HFF-Myc (cell line): ENCODE results near the gene SHISAL2B.

Experiments
- DNase-seq: peaks from one replicate; pipeline ENCODE4 v3.0.0-alpha.2; 2011; ENCODE audit warnings: low read depth; ENCODE audit errors: extremely low read depth
- H3K4me3 ChIP-seq: replicated peaks from 2 replicates; pipeline ENCODE4 v1.5.1; 2011; ENCODE audit warnings: low read depth, mild to moderate bottlenecking, control low read depth, low read length
- TF ChIP-seq, protein P1 (sequence below): IDR thresholded peaks from 2 replicates; pipeline ENCODE4 v1.5.1; 2012; ENCODE audit warnings: mild to moderate bottlenecking, low read depth, low read length, control low read depth; ENCODE audit errors: missing control alignments

SHISAL2B gene

DNA sequence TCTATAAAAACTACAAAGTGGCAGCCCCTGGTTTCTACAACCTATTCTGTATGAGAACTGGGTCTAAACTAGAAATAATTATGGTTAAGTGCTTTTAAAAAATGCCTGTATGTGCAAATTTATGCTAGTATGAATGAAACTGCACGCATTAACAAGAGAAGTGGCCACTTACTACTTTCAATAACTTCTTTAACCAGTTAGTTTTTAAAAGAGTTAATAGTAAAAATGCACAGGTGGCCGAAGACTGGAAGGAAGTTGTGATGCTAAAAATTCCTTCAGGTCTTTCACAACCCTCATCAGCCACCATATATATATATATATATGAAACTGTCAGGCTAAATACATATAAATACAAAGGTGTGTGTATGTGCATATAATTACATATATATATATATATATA lies 36.8 kb downstream of the SHISAL2B start:
- DNase-seq, result no peak
- no peak overlapping the region for H3K4me3 ChIP-seq
- TF ChIP-seq, protein P1, sequence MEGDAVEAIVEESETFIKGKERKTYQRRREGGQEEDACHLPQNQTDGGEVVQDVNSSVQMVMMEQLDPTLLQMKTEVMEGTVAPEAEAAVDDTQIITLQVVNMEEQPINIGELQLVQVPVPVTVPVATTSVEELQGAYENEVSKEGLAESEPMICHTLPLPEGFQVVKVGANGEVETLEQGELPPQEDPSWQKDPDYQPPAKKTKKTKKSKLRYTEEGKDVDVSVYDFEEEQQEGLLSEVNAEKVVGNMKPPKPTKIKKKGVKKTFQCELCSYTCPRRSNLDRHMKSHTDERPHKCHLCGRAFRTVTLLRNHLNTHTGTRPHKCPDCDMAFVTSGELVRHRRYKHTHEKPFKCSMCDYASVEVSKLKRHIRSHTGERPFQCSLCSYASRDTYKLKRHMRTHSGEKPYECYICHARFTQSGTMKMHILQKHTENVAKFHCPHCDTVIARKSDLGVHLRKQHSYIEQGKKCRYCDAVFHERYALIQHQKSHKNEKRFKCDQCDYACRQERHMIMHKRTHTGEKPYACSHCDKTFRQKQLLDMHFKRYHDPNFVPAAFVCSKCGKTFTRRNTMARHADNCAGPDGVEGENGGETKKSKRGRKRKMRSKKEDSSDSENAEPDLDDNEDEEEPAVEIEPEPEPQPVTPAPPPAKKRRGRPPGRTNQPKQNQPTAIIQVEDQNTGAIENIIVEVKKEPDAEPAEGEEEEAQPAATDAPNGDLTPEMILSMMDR, result no peak

DNA sequence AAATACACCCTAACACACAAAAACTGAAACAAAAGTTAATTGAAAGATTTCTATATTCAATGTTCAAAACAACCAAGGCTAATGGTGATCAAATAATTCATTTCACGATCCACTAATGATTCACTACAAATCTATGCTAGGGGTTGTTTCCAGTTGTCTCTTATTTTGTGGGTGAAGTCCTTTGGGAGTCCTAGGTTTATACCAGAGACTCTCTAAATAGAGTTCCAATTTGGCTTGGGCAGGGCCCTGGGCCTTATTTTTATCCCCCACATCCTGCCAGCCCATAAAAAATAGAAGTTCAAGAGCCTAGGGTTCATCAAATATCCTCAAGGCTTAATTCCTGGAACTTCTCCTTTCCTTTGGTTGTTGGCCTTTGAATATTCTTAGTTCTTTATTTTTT lies 52.1 kb downstream of the SHISAL2B start:
- no peak for DNase-seq
- TF ChIP-seq, protein P1, result no peak
- no peak overlapping the region for H3K4me3 ChIP-seq

DNA sequence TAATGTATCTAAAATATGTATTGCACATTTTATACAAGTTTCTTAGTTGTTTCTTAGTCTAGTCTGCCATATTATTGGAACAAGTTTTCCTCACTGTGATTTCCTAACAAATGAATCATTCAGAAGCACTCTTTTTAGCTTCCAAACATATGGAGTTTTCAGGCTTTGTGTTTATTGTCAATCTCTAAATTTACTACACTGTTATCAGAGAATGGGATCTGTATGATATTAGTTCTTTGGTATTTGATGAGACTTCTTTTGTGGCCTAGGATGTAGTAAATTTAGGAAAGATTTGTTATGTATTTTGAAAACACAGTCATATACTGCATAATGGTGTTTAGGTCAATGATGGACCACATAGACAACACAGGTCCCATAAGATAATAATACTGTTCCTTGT lies 52.5 kb downstream of the SHISAL2B start:
- no peak overlapping the region for H3K4me3 ChIP-seq
- TF ChIP-seq, protein P1, result no peak
- DNase-seq, result no peak

DNA sequence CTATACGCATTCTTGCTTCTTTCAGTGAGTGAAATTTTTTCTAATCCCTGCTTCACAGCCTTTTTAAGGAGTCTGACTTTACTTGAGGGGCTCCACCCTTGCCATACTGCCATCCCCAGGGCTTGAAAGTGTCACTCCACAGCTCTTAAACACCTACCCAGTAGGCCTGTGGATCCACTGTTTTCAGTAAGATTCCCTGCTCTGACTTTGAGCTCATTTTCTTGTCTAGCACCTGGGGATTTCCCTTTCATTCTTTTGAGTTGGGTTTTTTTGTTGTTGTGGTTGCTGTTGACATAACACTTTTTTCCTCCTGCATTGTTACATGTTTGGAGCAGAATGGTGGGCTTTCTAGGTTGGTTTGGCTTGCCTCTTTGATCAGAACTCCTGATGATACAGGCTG lies 54.6 kb downstream of the SHISAL2B start:
- DNase-seq, result no peak
- TF ChIP-seq, protein P1, result no peak
- no peak overlapping the region for H3K4me3 ChIP-seq

DNA sequence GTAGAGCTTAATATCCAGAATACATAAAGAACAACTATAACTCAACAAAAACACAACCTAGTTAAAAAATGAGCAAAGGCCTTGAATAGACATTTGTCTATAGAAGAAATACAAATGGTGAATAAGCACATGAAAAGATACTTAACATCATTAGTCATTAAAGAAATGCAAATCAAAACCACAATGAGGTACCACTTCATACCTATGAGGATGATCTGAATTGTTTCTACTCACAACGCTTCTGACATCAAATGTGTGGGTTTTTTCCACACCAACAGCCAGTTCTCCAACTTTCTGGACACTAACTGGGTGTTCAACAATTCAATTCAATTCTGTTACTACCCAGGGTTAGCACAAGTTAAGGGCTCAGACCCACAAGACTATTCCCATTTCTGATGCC lies 56.1 kb downstream of the SHISAL2B start:
- TF ChIP-seq, protein P1, result no peak
- H3K4me3 ChIP-seq, result no peak overlapping the region
- no peak for DNase-seq

DNA sequence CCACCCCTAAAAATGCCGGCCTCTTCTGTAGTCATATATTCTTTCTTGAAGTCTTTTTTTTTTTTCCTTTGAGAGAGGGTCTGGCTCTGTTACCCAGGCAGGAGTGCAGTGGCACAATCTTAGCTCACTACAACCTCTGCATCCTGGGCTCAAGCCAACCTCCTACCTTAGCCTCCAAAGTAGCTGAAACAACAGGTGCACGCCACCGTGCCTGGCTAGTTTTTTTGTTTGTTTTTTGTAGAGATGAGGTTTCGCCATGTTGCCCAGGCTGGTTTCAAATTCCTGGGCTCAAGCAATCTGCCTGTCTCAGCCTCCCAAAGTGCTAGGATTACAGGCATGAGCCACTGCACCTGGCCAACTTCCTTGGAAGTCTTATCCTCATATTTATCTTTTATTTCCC lies 59.1 kb downstream of the SHISAL2B start:
- no peak overlapping the region for H3K4me3 ChIP-seq
- no peak for DNase-seq
- TF ChIP-seq, protein P1, result no peak

DNA sequence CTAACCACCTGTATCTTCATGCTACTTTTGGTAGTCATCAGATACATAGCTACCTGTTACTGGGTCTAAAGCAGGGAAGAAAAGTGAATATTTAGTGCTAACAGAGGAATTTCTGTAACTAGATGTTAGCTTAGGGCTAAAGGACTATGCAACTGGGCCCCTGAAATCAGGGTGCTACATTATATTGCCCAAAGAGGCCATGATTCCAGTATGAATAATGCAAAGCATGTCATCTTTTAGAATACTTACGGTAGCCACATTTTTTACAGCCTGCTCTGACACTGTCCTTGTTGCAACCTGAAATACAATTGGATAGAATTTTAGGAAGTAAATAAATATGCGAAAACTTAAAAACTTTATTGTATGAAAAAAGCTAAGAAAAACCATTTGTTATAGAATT lies 63.8 kb downstream of the SHISAL2B start:
- no peak overlapping the region for H3K4me3 ChIP-seq
- DNase-seq, result no peak
- TF ChIP-seq, protein P1, result no peak
